Mucosa of descending colon (tissue), 3 donors: ENCODE results near the gene ZFYVE26. TPM values are rescaled to one million over a fixed set of nuclear protein-coding genes. Genes with fewer than 3 reads are reported as not detected.
A peak's percentile ranks its signal among the peaks of the same experiment; 100 is the strongest.

Experiments used
- ATAC-seq: fragments of 200-7000 bp; cut with Tn5 transposase; one replicate; pipeline ENCODE4 v1.9.1; 2020; ENCODE audit warnings: mild to moderate bottlenecking, moderate library complexity
- DNase-seq, 3 donors: peaks; one replicate each; pipeline ENCODE4 v3.0.0-alpha.2; 2020
- H3K36me3 ChIP-seq: fragments of 200-600 bp; one replicate; pipeline ENCODE4 v1.8.0; 2021; ENCODE audit warnings: low read depth, mild to moderate bottlenecking
- H3K4me1 ChIP-seq: fragments of 200-600 bp; one replicate; pipeline ENCODE4 v1.8.0; 2021; ENCODE audit warnings: low read depth, mild to moderate bottlenecking
- H3K4me3 ChIP-seq: fragments of 200-600 bp; one replicate; pipeline ENCODE4 v1.8.0; 2021; ENCODE audit warnings: mild to moderate bottlenecking
- H3K9me3 ChIP-seq: fragments of 200-600 bp; one replicate; pipeline ENCODE4 v1.8.0; 2021; ENCODE audit warnings: mild to moderate bottlenecking
- CTCF ChIP-seq: fragments of 200-600 bp; IDR thresholded peaks from one replicate; pipeline ENCODE4 v1.8.0; 2022; ENCODE audit warnings: antibody characterized with exemption, mild to moderate bottlenecking
- intact Hi-C, 2 donors: fragments of 100-400 bp; cut with DNase I in 1 of 2; cut with micrococcal nuclease in 1 of 2; formaldehyde crosslinking; loops; one replicate each; pipeline versions ENCODE4 v1.11.0 to v1.11.1; 2022; cut with DNase I, micrococcal nuclease
- total RNA-seq, 3 donors: library from RNA; stranded (reverse); fragmentation: NEBNext Ultra II Directional in 2 of 3; extraction: Animal tissue kit (Norgen Biotek cat#: 25700) in 2 of 3; gene quantifications; one replicate each; pipeline versions ENCODE4 v1.2.1 to v1.2.4, GENCODE V29; 2021 to 2023
- donor health status: DM: no; HTN: no; CAD: no; lungs with moderate emphysema.
- donor health status: DM: no; HTN: no; CAD: no.
- donor health status: DM: no; HTN: yes; CAD: no.

Gene ZFYVE26
- total RNA-seq, 3 donors from 2014 or later = 23.4 to 31.7 (median 29.1) TPM

- Histone ChIP-seq H3K36me3 (no peaks in the 10 kb centered on the region), H3K9me3 (no peaks in the 10 kb centered on the region), H3K4me1 (peaks cover 13% of the 10 kb centered on the region), H3K4me3 (no peak overlapping the region)
- ATAC-seq = peak; percentile 56
- no peak for DNase-seq
- intact Hi-C loops = no loop called here
- no peak for TF ChIP-seq CTCF
These were observed 37.3 kb upstream of the ZFYVE26 start for GRCh38 chr14:67853715-67854114.

DNA sequence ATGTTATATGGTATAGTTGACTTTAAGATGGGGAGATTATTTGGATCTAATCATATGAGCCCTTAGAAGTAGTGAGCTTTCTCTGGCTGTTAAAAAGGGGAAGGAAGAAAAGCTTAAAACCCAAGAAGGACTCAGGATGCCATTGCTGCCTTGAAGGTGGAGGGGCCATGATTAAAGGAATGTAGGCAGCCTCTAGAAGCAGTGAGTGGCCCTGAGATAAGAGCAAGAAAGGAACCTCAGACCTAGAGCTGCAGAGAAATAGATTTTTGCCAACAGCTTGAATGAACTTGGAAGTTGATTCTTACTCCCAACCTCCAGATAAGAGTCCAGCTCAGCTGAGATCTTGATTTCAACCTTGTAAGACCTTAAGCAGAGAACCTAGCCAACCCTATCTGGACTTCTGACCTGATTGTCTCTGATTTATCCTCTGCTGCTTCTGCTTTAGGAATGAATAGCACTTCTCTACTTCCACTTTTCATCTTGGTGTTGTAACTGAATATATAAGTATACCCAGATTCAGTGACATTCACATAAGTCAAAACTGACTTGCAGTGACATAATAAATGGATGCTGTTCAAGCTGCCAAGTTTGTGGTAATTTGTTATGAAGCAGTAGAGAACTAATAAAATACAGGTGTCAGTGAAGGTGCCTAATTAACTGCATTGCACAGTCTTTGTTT is 36.7 kb upstream of the ZFYVE26 start:
- intact Hi-C loops = no loop called here
- Histone ChIP-seq H3K9me3 (no peaks in the 10 kb centered on the region), H3K4me3 (no peak overlapping the region), H3K4me1 (peaks cover 13% of the 10 kb centered on the region), H3K36me3 (no peaks in the 10 kb centered on the region)
- DNase-seq (no peak), ATAC-seq (peak; percentile 28)
- no peak for TF ChIP-seq CTCF

GRCh38 chr14:67851785-67852410 is 35.5 kb upstream of the ZFYVE26 start:
- intact Hi-C loops = no loop called here
- ATAC-seq = no peak
- Histone ChIP-seq H3K9me3 (no peaks in the 10 kb centered on the region), H3K36me3 (no peaks in the 10 kb centered on the region), H3K4me1 (peaks cover 13% of the 10 kb centered on the region), H3K4me3 (no peak overlapping the region)
- DNase-seq = peak in 1 of 3 donors; percentile 31
- TF ChIP-seq CTCF = no peak

DNA sequence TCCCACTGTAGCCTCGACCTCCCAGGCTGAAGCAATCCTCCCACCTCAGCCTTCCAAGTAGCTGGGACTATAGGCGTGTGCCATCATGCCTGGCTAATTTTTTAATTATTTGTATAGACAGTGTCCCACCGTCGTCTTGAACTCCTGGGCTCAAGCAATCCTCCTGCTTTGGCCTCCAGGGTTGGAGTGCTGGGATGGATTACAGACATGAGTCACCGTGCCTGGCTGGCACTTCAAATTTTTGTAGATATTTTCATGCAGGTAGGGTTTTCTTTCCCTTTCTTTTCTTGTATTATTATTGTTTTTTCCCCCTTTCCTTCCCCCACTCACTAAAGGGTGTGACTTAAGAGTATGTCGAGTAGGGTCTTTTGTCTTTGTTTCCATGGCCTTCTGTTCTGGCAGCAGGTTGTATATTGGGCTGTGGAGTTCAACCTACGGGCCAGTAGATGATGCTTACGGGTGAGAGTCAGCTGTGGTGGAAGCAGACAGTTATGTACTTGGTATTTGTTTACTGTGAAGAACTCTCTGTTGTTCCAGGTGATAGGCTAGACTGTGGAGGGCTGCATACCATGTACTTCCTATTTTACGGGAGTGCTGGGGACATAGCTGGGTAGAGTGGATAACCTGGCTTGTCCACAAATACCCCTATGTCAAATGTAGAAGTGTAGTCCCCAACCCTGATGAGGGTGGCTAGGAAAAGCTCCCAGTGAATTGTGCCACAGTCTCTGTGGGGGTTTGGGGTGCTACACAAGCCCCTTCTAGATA is 33.9 kb upstream of the ZFYVE26 start:
- Histone ChIP-seq H3K4me3 (no peak overlapping the region), H3K36me3 (no peaks in the 10 kb centered on the region), H3K9me3 (no peaks in the 10 kb centered on the region), H3K4me1 (peaks cover 8% of the 10 kb centered on the region)
- no peak for TF ChIP-seq CTCF
- no peak for ATAC-seq
- intact Hi-C loops = no loop called here
- DNase-seq = no peak

- no peaks in the 10 kb centered on the region for H3K4me1 ChIP-seq
- H3K36me3 ChIP-seq = no peaks in the 10 kb centered on the region
- intact Hi-C loops = no loop called here
- ATAC-seq (no peak), DNase-seq (no peak)
- no peak overlapping the region for H3K4me3 ChIP-seq
- TF ChIP-seq CTCF = no peak
- no peaks in the 10 kb centered on the region for H3K9me3 ChIP-seq
These were observed 29.7 kb upstream of the ZFYVE26 start for GRCh38 chr14:67846029-67846610.
